ENCODE data around the gene DGKH. TPM values are rescaled to one million over a fixed set of nuclear protein-coding genes. Genes with fewer than 3 reads are reported as not detected.

DGKH gene
- total and polyA plus RNA-seq, 2 donors from 2014 or later = 1.7 to 28.8 TPM

GRCh38 chr13:42148538-42148937 lies 100.1 kb downstream of the DGKH start:
- FAIRE-seq = no peak
- Histone ChIP-seq H3K36me3 (ENCODE audit: control insufficient read depth in 2 of 3, insufficient read depth in 3 of 3, low read length in 3 of 3) (no peaks in the 10 kb centered on the region), H3K9ac (ENCODE audit: low read length in 3 of 3) (no peak overlapping the region), H3K27ac (ENCODE audit: low read depth in 2 of 2, low read length in 2 of 2) (no peak overlapping the region), H3K27me3 (ENCODE audit: control insufficient read depth, insufficient read depth, low read length) (no peaks in the 10 kb centered on the region), H3K4me1 (ENCODE audit: control insufficient read depth in 2 of 3, insufficient read depth in 2 of 3, low read depth in 1 of 3, low read length in 3 of 3) (no peaks in the 10 kb centered on the region), H3K9me3 (ENCODE audit: control insufficient read depth in 2 of 3, insufficient read depth in 1 of 3, low read length in 3 of 3) (no peaks in the 10 kb centered on the region), H3K4me3 (ENCODE audit: low read length in 3 of 3) (no peak overlapping the region)
- intact Hi-C loops (cut with DNase I) = no loop called here
- DNase-seq = no peak
- TF ChIP-seq, protein P1, sequence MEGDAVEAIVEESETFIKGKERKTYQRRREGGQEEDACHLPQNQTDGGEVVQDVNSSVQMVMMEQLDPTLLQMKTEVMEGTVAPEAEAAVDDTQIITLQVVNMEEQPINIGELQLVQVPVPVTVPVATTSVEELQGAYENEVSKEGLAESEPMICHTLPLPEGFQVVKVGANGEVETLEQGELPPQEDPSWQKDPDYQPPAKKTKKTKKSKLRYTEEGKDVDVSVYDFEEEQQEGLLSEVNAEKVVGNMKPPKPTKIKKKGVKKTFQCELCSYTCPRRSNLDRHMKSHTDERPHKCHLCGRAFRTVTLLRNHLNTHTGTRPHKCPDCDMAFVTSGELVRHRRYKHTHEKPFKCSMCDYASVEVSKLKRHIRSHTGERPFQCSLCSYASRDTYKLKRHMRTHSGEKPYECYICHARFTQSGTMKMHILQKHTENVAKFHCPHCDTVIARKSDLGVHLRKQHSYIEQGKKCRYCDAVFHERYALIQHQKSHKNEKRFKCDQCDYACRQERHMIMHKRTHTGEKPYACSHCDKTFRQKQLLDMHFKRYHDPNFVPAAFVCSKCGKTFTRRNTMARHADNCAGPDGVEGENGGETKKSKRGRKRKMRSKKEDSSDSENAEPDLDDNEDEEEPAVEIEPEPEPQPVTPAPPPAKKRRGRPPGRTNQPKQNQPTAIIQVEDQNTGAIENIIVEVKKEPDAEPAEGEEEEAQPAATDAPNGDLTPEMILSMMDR (IDR thresholded peaks at IDR 0.05; ENCODE audit: borderline replicate concordance, extremely low read depth, insufficient read depth) = no peak

- Histone ChIP-seq H3K9me3 (ENCODE audit: control insufficient read depth in 2 of 3, insufficient read depth in 1 of 3, low read length in 3 of 3) (no peaks in the 10 kb centered on the region), H3K4me1 (ENCODE audit: control insufficient read depth in 2 of 3, insufficient read depth in 2 of 3, low read depth in 1 of 3, low read length in 3 of 3) (no peaks in the 10 kb centered on the region), H3K4me3 (ENCODE audit: low read length in 3 of 3) (no peak overlapping the region), H3K9ac (ENCODE audit: low read length in 3 of 3) (no peak overlapping the region), H3K27me3 (ENCODE audit: control insufficient read depth, insufficient read depth, low read length) (no peaks in the 10 kb centered on the region), H3K36me3 (ENCODE audit: control insufficient read depth in 2 of 3, insufficient read depth in 3 of 3, low read length in 3 of 3) (no peaks in the 10 kb centered on the region), H3K27ac (ENCODE audit: low read depth in 2 of 2, low read length in 2 of 2) (no peak overlapping the region)
- TF ChIP-seq, protein P1 (IDR thresholded peaks at IDR 0.05; ENCODE audit: borderline replicate concordance, extremely low read depth, insufficient read depth) = no peak
- intact Hi-C loops (cut with DNase I) = no loop called here
- DNase-seq (no peak), FAIRE-seq (no peak)
These were observed 100.7 kb downstream of the DGKH start for GRCh38 chr13:42149136-42149535.

- Histone ChIP-seq H3K36me3 (ENCODE audit: control insufficient read depth in 2 of 3, insufficient read depth in 3 of 3, low read length in 3 of 3) (no peaks in the 10 kb centered on the region), H3K4me1 (ENCODE audit: control insufficient read depth in 2 of 3, insufficient read depth in 2 of 3, low read depth in 1 of 3, low read length in 3 of 3) (no peaks in the 10 kb centered on the region), H3K27me3 (ENCODE audit: control insufficient read depth, insufficient read depth, low read length) (no peaks in the 10 kb centered on the region), H3K9ac (ENCODE audit: low read length in 3 of 3) (no peak overlapping the region), H3K27ac (ENCODE audit: low read depth in 2 of 2, low read length in 2 of 2) (no peak overlapping the region), H3K9me3 (ENCODE audit: control insufficient read depth in 2 of 3, insufficient read depth in 1 of 3, low read length in 3 of 3) (no peaks in the 10 kb centered on the region), H3K4me3 (ENCODE audit: low read length in 3 of 3) (no peak overlapping the region)
- no peak for FAIRE-seq
- TF ChIP-seq, protein P1 (IDR thresholded peaks at IDR 0.05; ENCODE audit: borderline replicate concordance, extremely low read depth, insufficient read depth) = no peak
- DNase-seq = no peak
- intact Hi-C loops (cut with DNase I) = no loop called here
These were observed 103.3 kb downstream of the DGKH start for GRCh38 chr13:42151781-42152180.

GRCh38 chr13:42152495-42152894 lies 104.0 kb downstream of the DGKH start:
- Histone ChIP-seq H3K9me3 (ENCODE audit: control insufficient read depth in 2 of 3, insufficient read depth in 1 of 3, low read length in 3 of 3) (no peaks in the 10 kb centered on the region), H3K27ac (ENCODE audit: low read depth in 2 of 2, low read length in 2 of 2) (no peak overlapping the region), H3K36me3 (ENCODE audit: control insufficient read depth in 2 of 3, insufficient read depth in 3 of 3, low read length in 3 of 3) (no peaks in the 10 kb centered on the region), H3K4me1 (ENCODE audit: control insufficient read depth in 2 of 3, insufficient read depth in 2 of 3, low read depth in 1 of 3, low read length in 3 of 3) (no peaks in the 10 kb centered on the region), H3K4me3 (ENCODE audit: low read length in 3 of 3) (no peak overlapping the region), H3K27me3 (ENCODE audit: control insufficient read depth, insufficient read depth, low read length) (no peaks in the 10 kb centered on the region), H3K9ac (ENCODE audit: low read length in 3 of 3) (no peak overlapping the region)
- DNase-seq (no peak), FAIRE-seq (no peak)
- intact Hi-C loops (cut with DNase I) = no loop called here
- TF ChIP-seq, protein P1 (IDR thresholded peaks at IDR 0.05; ENCODE audit: borderline replicate concordance, extremely low read depth, insufficient read depth) = no peak
